ENCODE data around the gene PCK2.

Gene PCK2

GRCh38 chr14:24151404-24152080 lies 57.4 kb downstream of the PCK2 start:
- CTCF ChIA-PET = interaction anchor here (1.3 kb wide), 1 partner anchor 9 kb away, joined by 10 read pairs; the partner anchor contains the start of gene IRF9
- TF ChIP-seq ZNF24 (tag by site-specific recombination; IDR thresholded peaks at IDR 0.05) = no peak

More at GRCh38 chr14:24151404-24152080, 57.4 kb downstream of the PCK2 start:
- peaks cover 5% of the 10 kb centered on the region for H3K4me1 ChIP-seq (ENCODE audit: control insufficient read depth, insufficient read depth, low read length)
- peaks cover 50 to 73% of the 10 kb centered on the region in 2 experiments for H3K36me3 ChIP-seq (ENCODE audit: control insufficient read depth in 2 of 2, insufficient read depth in 1 of 2, low read length in 2 of 2)
- no peak overlapping the region for H3K4me3 ChIP-seq (ENCODE audit: low read depth, low read length)
- no peaks in the 10 kb centered on the region for H3K9me3 ChIP-seq (ENCODE audit: control insufficient read depth, insufficient read depth, low read depth, low read length)
- POLR2A ChIA-PET = interaction anchor here (1.0 to 3.3 kb wide), 4 partner anchors 9 to 36 kb away, joined by 3 to 20 read pairs (median 3); partner anchors contain the start of genes EMC9 and IRF9
- no peak overlapping the region for H3K27ac ChIP-seq (ENCODE audit: extremely low read depth, low read depth, low read length)

All from HEK293 (cell line).